Left cardiac atrium (tissue), 4 donors: ENCODE measurements around the gene SENP5. TPM values are rescaled to one million over a fixed set of nuclear protein-coding genes. Genes with fewer than 3 reads are reported as not detected.
A peak's percentile ranks its signal among the peaks of the same experiment; 100 is the strongest.
"Not testable (repeated sequence)": the region's sequence is repeated elsewhere in the genome, so short reads cannot be mapped to it uniquely, and the experiment has no call there.

ENCODE experiments used
- ATAC-seq, 2 donors: fragments of 200-7000 bp; cut with Tn5 transposase; one replicate each; pipeline ENCODE4 v1.9.1; 2020; ENCODE audit warnings: mild to moderate bottlenecking in 2 of 2, moderate library complexity in 2 of 2
- DNase-seq: peaks from one replicate; pipeline ENCODE4 v3.0.0-alpha.2; 2020
- intact Hi-C, 2 donors: fragments of 100-400 bp; cut with DNase I; formaldehyde crosslinking; loops; one replicate each; pipeline versions ENCODE4 v1.14.1 to v1.15.1; 2022 to 2023
- long read RNA-seq: library from polyadenylated mRNA; unstranded; transcript quantifications from one replicate; pipeline ENCODE4 v2.0.0, GENCODE V29; 2021
- total RNA-seq, 2 donors: library from RNA; stranded (reverse); fragmentation: NEBNext Ultra II Directional; extraction: Animal tissue kit (Norgen Biotek cat#: 25700); gene quantifications; one replicate each; pipeline ENCODE4 v1.2.1, GENCODE V29; 2021
- donor health status: DM: no; HTN: yes; CAD: no.
- donor health status: DM: no; HTN: yes; CAD: no; lungs with severe emphysema.
- donor health status: DM: yes; HTN: yes; CAD: no.
- donor health status: Dilated cardiomyopathy.

Gene SENP5
- 10 to 100 TPM; 17.5 to 26.9 TPM for total RNA-seq
- long read RNA-seq, full-length matches to known transcripts: 2 of 11 reads
- long read RNA-seq, partial matches to known transcripts: 1 of 11 reads
- long read RNA-seq, other reads (novel, unspliced or antisense): 8 of 11 reads

- DNase-seq: peak; percentile 93
- ATAC-seq: peak; percentile 99
- intact Hi-C loops: loop anchor here in 1 of 2 donors (2.0 kb wide), 1 partner anchor 75 kb away; the partner anchor contains the start of gene NCBP2
Measured at GRCh38 chr3:196867507-196868296, at the start of gene SENP5. TSS of gene SENP5 (plus strand) at chr3:196867920. CDS start at chr3:196885182, 17,262 bp downstream.

GRCh38 chr3:196821806-196822355 lies 45.8 kb upstream of the SENP5 start:
- ATAC-seq: no peak
- intact Hi-C loops: no loop called here
- no peak for DNase-seq

- DNase-seq, ATAC-seq: not testable (repeated sequence)
- intact Hi-C loops: loop anchor here in 1 of 2 donors (10.0 kb wide), 1 partner anchor 145 kb away; no protein-coding TSS in a partner anchor
Measured at GRCh38 chr3:196829651-196830050, 38.1 kb upstream of the SENP5 start.

GRCh38 chr3:196835086-196835485 lies 32.6 kb upstream of the SENP5 start:
- DNase-seq: no peak

GRCh38 chr3:196836626-196837025 lies 31.1 kb upstream of the SENP5 start:
- not testable (repeated sequence) for DNase-seq, ATAC-seq
- intact Hi-C loops: loop anchor here (5.0 to 10.0 kb wide), 2 partner anchors 136 to 138 kb away; no protein-coding TSS in a partner anchor

More at GRCh38 chr3:196835086-196835485, 32.6 kb upstream of the SENP5 start:
- ATAC-seq: no peak
- intact Hi-C loops: loop anchor here (5.0 to 10.0 kb wide), 2 partner anchors 137 to 140 kb away; no protein-coding TSS in a partner anchor

GRCh38 chr3:196837819-196838420 lies 29.8 kb upstream of the SENP5 start:
- intact Hi-C loops: loop anchor here (5.0 to 10.0 kb wide), 2 partner anchors 134 to 137 kb away; no protein-coding TSS in a partner anchor
- DNase-seq (peak; percentile 65), ATAC-seq (peak; percentile 73 to 81)

GRCh38 chr3:196839351-196839750 lies 28.4 kb upstream of the SENP5 start:
- ATAC-seq, DNase-seq: not testable (repeated sequence)
- intact Hi-C loops: loop anchor here (5.0 to 10.0 kb wide), 2 partner anchors 133 to 135 kb away; no protein-coding TSS in a partner anchor

GRCh38 chr3:196842567-196843434 lies 24.9 kb upstream of the SENP5 start:
- no peak for DNase-seq
- ATAC-seq: no peak
- intact Hi-C loops: no loop called here

- no peak for ATAC-seq
- intact Hi-C loops: no loop called here
- DNase-seq: no peak
Measured at GRCh38 chr3:196843435-196844110, 24.1 kb upstream of the SENP5 start.

- intact Hi-C loops, ATAC-seq, DNase-seq: not testable (repeated sequence)
Measured at GRCh38 chr3:196844235-196845219, 23.2 kb upstream of the SENP5 start.

GRCh38 chr3:196848375-196848774 lies 19.3 kb upstream of the SENP5 start:
- intact Hi-C loops, ATAC-seq, DNase-seq: not testable (repeated sequence)

GRCh38 chr3:196849180-196849741 lies 18.5 kb upstream of the SENP5 start:
- ATAC-seq (no peak), DNase-seq (no peak)
- intact Hi-C loops: no loop called here

- intact Hi-C loops, ATAC-seq, DNase-seq: not testable (repeated sequence)
Measured at GRCh38 chr3:196863000-196863399, 4.7 kb upstream of the SENP5 start.

- ATAC-seq: no peak
- intact Hi-C loops: loop anchor here in 1 of 2 donors (2.0 kb wide), 1 partner anchor 76 kb away; the partner anchor contains the start of gene NCBP2
Measured at GRCh38 chr3:196867155-196867506, 589 bp upstream of the SENP5 start.

GRCh38 chr3:196868297-196868661 lies 559 bp downstream of the SENP5 start:
- ATAC-seq (peak; percentile 10 to 50), DNase-seq (no peak)
- intact Hi-C loops: no loop called here

More at GRCh38 chr3:196867155-196867506, 589 bp upstream of the SENP5 start:
- no peak for DNase-seq

GRCh38 chr3:196872316-196872715 lies 4.6 kb downstream of the SENP5 start:
- ATAC-seq: no peak
- intact Hi-C loops: no loop called here
- DNase-seq: no peak
